GM21526 (cell line): ENCODE results near the gene JAK2.
"Not testable (repeated sequence)": the region's sequence is repeated elsewhere in the genome, so short reads cannot be mapped to it uniquely, and the experiment has no call there.

Experiments
- ATAC-seq: cut with Tn5 transposase; IDR thresholded peaks from one replicate; pipeline ENCODE4 v1.9.1; 2021; ENCODE audit warnings: moderate library complexity; ENCODE audit not compliant: unreplicated experiment, low FRiP score

JAK2 gene

GRCh38 chr9:4979239-4979638, 5.8 kb upstream of the JAK2 start:
- no peak for ATAC-seq

DNA sequence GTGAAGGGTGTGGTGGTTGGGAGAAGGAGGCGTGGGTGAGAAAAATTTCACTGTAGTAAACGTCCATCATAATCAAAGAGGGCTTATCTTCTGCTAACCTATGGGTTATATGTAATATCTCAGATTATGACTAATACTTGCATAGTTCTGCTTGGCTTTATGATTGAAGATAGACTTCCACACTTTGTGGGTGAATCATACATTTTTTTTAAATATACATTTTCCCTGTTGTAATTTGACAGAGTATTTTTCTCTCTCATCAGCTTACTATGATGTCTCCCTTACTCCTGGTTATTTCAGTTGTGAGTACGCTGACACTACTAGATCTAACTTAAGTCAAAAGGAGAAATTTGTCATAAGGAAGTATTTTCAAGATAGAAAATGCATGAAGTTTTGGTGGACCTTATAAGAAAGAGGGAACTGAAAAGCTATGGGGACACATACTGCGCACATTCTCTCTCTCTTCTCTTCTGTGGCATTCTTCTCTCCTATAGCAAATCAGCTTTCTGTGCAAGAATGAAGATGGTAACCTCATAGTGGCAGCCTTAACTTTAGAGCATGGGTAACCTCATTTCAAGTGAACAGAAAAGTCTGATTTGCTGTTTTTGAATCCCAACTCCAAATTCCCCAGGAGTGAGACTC, 4.9 kb upstream of the JAK2 start:
- ATAC-seq = no peak

DNA sequence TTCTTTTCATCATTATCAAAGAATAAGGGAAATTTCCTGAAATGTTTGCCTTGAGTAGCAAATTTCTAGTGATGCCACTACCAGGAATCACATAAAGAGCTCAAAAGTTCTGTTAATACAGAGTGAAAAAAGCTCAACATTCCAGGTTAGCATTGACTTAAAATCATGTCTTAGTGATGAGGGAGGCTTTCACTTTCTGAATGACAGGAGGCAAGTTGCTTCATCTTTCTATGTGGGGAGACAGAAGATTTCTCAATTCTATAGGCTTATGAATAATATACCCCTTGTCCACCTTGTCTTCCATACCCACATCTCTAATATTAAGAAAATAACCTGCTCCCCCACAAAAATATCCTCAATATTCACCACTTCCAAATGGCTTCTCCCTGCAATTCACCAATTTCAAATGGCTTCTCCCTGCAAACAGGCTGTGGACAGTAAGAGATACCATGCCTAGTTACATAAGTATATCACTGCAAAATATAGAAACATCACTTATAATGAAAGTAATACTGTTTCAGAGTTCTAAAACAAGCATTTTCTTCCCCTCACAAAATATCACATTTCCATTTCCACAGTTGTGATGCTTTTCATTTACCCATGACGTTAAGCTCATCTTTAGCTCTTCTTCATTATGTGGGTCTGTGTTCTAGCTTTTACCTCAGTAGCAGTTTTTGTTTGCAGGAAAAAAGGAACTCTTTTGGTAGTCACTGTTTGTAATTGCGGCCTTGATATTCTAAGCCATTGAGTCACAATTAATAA, 2.2 kb upstream of the JAK2 start:
- ATAC-seq = no peak

GRCh38 chr9:4983601-4984165, 1.4 kb upstream of the JAK2 start:
- ATAC-seq = no peak

DNA sequence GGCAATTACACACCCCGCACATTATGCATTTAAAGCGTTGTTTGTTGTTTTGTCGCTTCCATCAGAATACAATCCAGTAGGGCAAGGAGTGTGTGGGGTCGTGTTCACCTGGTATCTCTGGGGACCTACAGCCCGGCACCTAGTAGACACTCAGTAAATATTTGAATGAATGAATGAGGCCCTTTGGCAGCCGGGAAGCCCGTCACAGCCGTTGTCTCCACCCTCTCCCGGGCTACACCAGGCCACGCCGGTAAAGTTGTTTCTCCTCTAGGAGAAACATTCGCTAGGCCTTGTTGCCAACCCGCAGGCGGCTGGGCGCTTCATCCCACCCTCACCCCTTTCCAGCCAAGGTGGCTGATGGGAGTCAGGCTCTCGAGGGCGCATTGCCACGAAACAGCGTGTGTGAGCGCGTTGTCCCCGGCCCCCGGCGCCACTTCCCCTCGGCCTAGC, 876 bp upstream of the JAK2 start:
- ATAC-seq = peak; percentile 8

DNA sequence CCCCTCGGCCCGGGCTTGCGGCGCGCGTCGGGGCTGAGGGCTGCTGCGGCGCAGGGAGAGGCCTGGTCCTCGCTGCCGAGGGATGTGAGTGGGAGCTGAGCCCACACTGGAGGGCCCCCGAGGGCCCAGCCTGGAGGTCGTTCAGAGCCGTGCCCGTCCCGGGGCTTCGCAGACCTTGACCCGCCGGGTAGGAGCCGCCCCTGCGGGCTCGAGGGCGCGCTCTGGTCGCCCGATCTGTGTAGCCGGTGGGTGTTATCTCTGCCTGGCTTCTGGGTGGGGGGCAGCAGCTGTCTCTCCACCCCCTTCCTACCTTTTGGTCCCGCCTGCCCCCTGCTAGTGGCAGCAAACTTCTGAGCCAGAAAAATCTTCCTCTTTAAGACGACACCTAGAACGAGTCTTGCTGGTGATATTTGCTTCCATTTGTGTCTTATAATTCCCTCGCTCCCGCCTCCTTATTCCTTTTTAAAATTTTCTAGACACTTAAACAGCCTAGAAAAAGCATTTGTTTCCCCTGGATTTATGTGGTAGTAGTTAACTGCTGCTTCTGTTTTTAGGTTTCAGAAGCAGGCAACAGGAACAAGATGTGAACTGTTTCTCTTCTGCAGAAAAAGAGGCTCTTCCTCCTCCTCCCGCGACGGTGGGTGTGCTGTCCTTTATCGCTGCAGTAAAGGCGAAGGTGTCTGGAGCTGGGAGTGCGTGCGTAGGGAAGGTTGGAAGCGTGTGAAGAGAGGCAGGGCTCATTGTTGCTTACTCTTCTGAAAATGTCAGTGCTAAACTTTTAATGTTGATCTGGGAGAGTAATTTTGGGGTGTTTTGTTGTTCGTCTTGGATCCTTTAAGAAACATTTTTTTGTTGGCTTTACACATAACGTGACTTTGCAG, 554 bp downstream of the JAK2 start:
- ATAC-seq = peak; percentile 24

DNA sequence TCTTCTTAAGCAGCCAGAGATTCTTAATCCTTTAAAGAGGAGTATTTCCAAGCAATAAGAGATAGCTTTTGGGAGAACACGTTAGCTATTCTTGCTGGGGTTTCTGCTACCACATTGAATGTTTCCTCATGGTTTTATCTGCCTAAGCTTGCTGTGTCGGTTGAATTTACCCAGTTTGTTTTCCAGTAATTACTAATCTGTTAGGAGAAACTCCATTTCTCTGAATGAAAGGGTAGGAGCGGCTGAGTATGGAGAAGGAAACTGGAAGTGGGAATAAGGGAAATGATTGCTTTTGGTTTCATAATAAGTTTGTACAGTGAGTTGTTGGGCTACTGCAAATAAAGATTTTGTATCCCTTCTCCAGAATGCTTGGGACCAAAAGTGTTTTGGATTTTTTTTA, 1.2 kb downstream of the JAK2 start:
- no peak for ATAC-seq

- no peak for ATAC-seq
Observed at GRCh38 chr9:4986783-4987182, 1.7 kb downstream of the JAK2 start.

- no peak for ATAC-seq
Observed at GRCh38 chr9:4987961-4988421, 2.9 kb downstream of the JAK2 start.

- no peak for ATAC-seq
Observed at GRCh38 chr9:4992872-4993271, 7.8 kb downstream of the JAK2 start.

GRCh38 chr9:4994166-4994890, 9.3 kb downstream of the JAK2 start:
- no peak for ATAC-seq

DNA sequence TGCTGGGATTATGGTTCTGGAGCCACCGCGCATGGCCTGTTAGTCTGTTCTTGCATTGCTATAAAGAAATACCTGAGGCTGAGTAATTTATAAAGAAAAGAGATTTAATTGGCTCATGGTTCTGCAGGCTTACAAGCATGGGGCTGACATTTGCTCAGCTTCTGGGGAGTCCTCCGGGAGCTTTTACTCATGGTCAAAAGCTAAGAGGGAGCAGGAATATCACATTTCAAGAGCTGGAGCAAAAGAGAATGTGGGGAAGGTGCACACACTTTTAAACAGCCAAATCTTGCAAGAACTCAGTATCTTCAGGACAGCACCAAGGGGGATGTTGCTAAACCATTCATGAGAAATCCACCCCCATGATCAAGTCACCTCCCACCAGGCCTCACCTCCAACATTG, 12.1 kb downstream of the JAK2 start:
- ATAC-seq = no peak

GRCh38 chr9:4997631-4998030, 12.6 kb downstream of the JAK2 start:
- ATAC-seq = no peak

DNA sequence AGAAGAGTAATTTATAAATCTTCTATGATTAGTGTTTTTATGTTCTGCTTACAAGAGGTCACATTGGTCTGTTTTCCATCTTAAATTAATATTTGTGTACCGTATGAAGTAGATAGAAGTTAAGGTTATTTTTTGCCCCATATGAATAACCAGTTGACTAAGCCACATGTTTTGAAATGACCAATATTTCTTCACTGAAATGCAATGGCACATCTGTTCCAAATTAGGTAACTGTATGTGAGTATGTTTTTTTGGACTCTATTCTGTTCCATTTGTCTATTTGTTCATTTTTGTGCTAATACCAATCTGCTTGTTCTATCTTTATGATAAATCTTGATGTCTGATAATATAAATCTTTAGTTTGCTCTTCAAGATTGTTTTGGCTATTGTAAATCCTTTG, 17.7 kb downstream of the JAK2 start:
- no peak for ATAC-seq

DNA sequence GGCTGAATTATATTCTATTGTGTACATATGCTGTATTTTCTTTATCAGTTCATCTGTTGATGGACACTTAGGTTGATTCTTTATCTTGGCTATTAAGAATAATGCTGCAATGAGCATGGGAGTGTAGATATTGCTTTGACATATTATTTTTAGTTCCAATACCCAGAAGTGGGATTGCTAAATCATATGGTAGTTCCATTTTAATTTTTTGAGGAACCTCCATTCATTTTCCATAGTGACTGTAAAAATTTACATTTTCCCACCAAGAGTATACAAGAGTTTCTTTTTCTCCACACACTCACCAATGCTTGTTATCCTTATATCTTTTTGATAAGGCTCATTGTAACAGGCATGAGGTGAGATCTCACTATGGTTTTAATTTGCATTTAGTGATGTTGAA, 19.4 kb downstream of the JAK2 start:
- no peak for ATAC-seq

DNA sequence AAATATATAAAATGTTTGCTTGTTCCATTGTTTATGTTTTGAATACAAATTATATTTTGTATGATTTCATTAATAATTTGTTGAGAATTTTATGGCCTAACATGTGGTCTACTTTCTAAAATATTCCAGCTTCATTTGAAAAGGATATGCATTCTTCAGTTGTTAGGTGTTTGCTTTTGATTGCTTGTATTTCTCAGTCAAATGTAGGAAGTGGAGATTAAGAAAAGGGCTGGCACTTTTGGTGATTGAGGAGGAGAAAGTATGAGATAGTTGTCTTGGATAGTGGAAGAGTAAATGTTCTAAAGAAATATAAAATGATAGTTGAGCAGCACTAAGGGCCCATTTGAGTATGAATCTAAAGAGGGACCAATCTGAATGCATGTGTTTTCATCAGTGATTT, 23.1 kb downstream of the JAK2 start:
- ATAC-seq = no peak

- no peak for ATAC-seq
Observed at GRCh38 chr9:5013374-5013773, 28.3 kb downstream of the JAK2 start.

GRCh38 chr9:5015934-5016333, 30.9 kb downstream of the JAK2 start:
- ATAC-seq = no peak

DNA sequence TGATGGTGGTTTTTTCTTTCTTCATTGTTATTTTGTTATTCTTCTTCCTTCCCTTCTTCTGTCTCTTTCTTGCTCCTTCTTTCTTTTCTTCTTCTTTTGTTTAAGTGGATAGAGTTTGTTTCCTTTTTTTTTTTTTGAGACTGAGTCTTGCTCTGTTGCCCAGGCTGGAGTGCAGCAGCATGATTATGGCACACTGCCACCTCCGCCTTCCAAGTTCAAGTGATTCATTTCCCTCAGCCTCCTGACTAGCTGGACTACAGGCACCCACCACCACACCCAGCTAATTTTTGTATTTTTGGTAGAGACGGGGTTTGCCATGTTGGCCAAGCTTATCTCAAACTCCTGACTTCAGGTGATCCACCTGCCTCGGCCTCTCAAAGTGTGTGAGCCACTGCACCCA, 40.3 kb downstream of the JAK2 start:
- ATAC-seq = no peak

GRCh38 chr9:5031941-5032340, 46.9 kb downstream of the JAK2 start:
- not testable (repeated sequence) for ATAC-seq
